IMR-90 (cell line): Measurements from ENCODE around the gene PLTP. TPM values are rescaled to one million over a fixed set of nuclear protein-coding genes. Genes with fewer than 3 reads are reported as not detected.
A peak's percentile ranks its signal among the peaks of the same experiment; 100 is the strongest.

Experiments used
- ATAC-seq: fragments of 200-7000 bp; cut with Tn5 transposase; 2 replicates; pipeline ENCODE4 v1.9.1; 2020; ENCODE audit warnings: low read depth, mild to moderate bottlenecking, moderate library complexity
- BruUV-seq: library from RNA; stranded (reverse); fragments of 400-500 nt; replicated peaks from 2 replicates; lab custom pipeline; 2021; lab: Mats Ljungman, UMichigan
- CTCF ChIA-PET: fragments of 300-600 bp; formaldehyde crosslinking; extraction: SDS; loops from one replicate; lab custom pipeline; 2021; ENCODE audit warnings: antibody characterized with exemption; lab: Yijun Ruan, JAX
- POLR2A ChIA-PET: fragments of 300-600 bp; sonication (Branson Sonifier 250); formaldehyde crosslinking; loops from one replicate; lab custom pipeline; 2022; ENCODE audit warnings: antibody characterized with exemption; ENCODE audit not compliant: unreplicated experiment; lab: Charles Lee
- DNase-seq: peaks from one replicate; pipeline ENCODE4 v3.0.0; 2013
- H2AFZ ChIP-seq: replicated peaks from 2 replicates; pipeline ENCODE3; 2013; ENCODE audit warnings: low read length, mild to moderate bottlenecking; ENCODE audit not compliant: poor library complexity
- H2AK5ac ChIP-seq: 2 replicates; pipeline ENCODE4 v1.6.1; 2013; ENCODE audit warnings: low read depth, low read length, inconsistent platforms
- H2AK9ac ChIP-seq: replicated peaks from 2 replicates; pipeline ENCODE3; 2013; ENCODE audit warnings: mild to moderate bottlenecking, low read depth, low read length, moderate library complexity; ENCODE audit not compliant: poor library complexity
- H2BK120ac ChIP-seq: 2 replicates; pipeline ENCODE4 v1.6.1; 2013; ENCODE audit warnings: low read depth, low read length, inconsistent platforms
- H2BK15ac ChIP-seq: 3 replicates; pipeline ENCODE4 v1.6.1; 2013; ENCODE audit warnings: low read depth, low read length, inconsistent platforms
- H2BK20ac ChIP-seq: 2 replicates; pipeline ENCODE4 v1.6.1; 2013; ENCODE audit warnings: low read depth, mild to moderate bottlenecking, inconsistent platforms, low read length, moderate library complexity
- H2BK5ac ChIP-seq: 2 replicates; pipeline ENCODE4 v1.6.1; 2013; ENCODE audit warnings: mild to moderate bottlenecking, low read depth, low read length, inconsistent platforms; ENCODE audit not compliant: poor library complexity, severe bottlenecking
- H3K14ac ChIP-seq: replicated peaks from 2 replicates; pipeline ENCODE4 v1.6.1; 2013; ENCODE audit warnings: low read depth, low read length, inconsistent platforms
- H3K18ac ChIP-seq: 2 replicates; pipeline ENCODE4 v1.6.1; 2013; ENCODE audit warnings: low read depth, low read length, control low read depth
- H3K23ac ChIP-seq: 2 replicates; pipeline ENCODE4 v1.6.1; 2013; ENCODE audit warnings: low read depth, low read length, inconsistent platforms
- H3K27ac ChIP-seq: 2 replicates; pipeline ENCODE4 v1.5.1; 2013; ENCODE audit warnings: mild to moderate bottlenecking, control low read depth, low read length; ENCODE audit not compliant: insufficient read depth
- H3K27me3 ChIP-seq: 2 replicates; pipeline ENCODE4 v1.6.1; 2013; ENCODE audit warnings: low read length; ENCODE audit not compliant: control insufficient read depth, insufficient read depth
- H3K36me3 ChIP-seq: 2 replicates; pipeline ENCODE4 v1.6.1; 2013; ENCODE audit warnings: low read length, mixed read lengths; ENCODE audit not compliant: control insufficient read depth, insufficient read depth
- H3K4ac ChIP-seq: 2 replicates; pipeline ENCODE4 v1.6.1; 2013; ENCODE audit warnings: low read depth, low read length, inconsistent platforms
- H3K4me1 ChIP-seq: 2 replicates; pipeline ENCODE4 v1.6.1; 2013; ENCODE audit warnings: low read length, mixed read lengths; ENCODE audit not compliant: control insufficient read depth, insufficient read depth
- H3K4me2 ChIP-seq: 2 replicates; pipeline ENCODE4 v1.6.1; 2013; ENCODE audit warnings: low read depth, mild to moderate bottlenecking, control low read depth, low read length, moderate library complexity
- H3K4me3 ChIP-seq: 2 replicates; pipeline ENCODE4 v1.5.1; 2013; ENCODE audit warnings: low read depth, mild to moderate bottlenecking, control low read depth, low read length, moderate library complexity; ENCODE audit not compliant: insufficient read depth
- H3K56ac ChIP-seq: 2 replicates; pipeline ENCODE4 v1.6.1; 2013; ENCODE audit warnings: low read length, inconsistent platforms; ENCODE audit not compliant: insufficient read depth; ENCODE audit errors: extremely low read depth
- H3K79me1 ChIP-seq, 2 experiments: 2 replicates each; pipeline ENCODE4 v1.6.1; 2013; ENCODE audit warnings: low read length in 2 of 2, inconsistent platforms in 1 of 2, low read depth in 1 of 2
- H3K9ac ChIP-seq: 2 replicates; pipeline ENCODE4 v1.6.1; 2013; ENCODE audit warnings: low read depth, low read length, control low read depth
- H3K9me1 ChIP-seq: 2 replicates; pipeline ENCODE4 v1.6.1; 2013; ENCODE audit warnings: low read length, inconsistent platforms; ENCODE audit not compliant: insufficient read depth
- H3K9me3 ChIP-seq: 2 replicates; pipeline ENCODE4 v1.6.1; 2013; ENCODE audit warnings: low read length; ENCODE audit not compliant: control insufficient read depth, insufficient read depth
- H4K20me1 ChIP-seq: 2 replicates; pipeline ENCODE4 v1.6.1; 2013; ENCODE audit warnings: low read length, inconsistent platforms; ENCODE audit not compliant: insufficient read depth
- H4K5ac ChIP-seq: 2 replicates; pipeline ENCODE4 v1.6.1; 2013; ENCODE audit warnings: mild to moderate bottlenecking, low read depth, low read length, control low read depth
- H4K8ac ChIP-seq, 2 experiments: 2 replicates each; pipeline ENCODE4 v1.6.1; 2013; ENCODE audit warnings: low read depth in 2 of 2, low read length in 2 of 2, control low read depth in 1 of 2, inconsistent platforms in 1 of 2
- H4K91ac ChIP-seq: 2 replicates; pipeline ENCODE4 v1.6.1; 2013; ENCODE audit warnings: low read depth, low read length, inconsistent platforms; ENCODE audit not compliant: insufficient read depth
- NFE2L2 ChIP-seq: fragments of 150-350 bp; IDR thresholded peaks from 2 replicates; pipeline ENCODE4 v1.6.1; 2016; ENCODE audit warnings: low read depth, mild to moderate bottlenecking, low read length
- RFX5 ChIP-seq: IDR thresholded peaks from 2 replicates; pipeline ENCODE4 v1.8.0; 2012; ENCODE audit warnings: low read depth, mild to moderate bottlenecking, low read length, moderate library complexity
- whole genome bisulfite sequencing, 2 experiments: methylation state at CpG; one replicate each; pipeline versions ENCODE4 v1.1.5 to v1.1.7; 2013; ENCODE audit warnings: missing lambda C conversion rate in 2 of 2; ENCODE audit not compliant: insufficient read length in 1 of 2; ENCODE audit errors: extremely low coverage in 2 of 2; 5-methylcytosine and 5-hydroxymethylcytosine counted together
- dilution Hi-C: fragments of 300-500 bp; cut with HindIII; formaldehyde crosslinking; loops from one replicate; pipeline ENCODE4 v1.14.3; 2018; ENCODE audit warnings: low sequenced_read_pairs; ENCODE audit not compliant: unreplicated experiment
- in situ Hi-C: fragments of 300-500 bp; cut with MboI; formaldehyde crosslinking; loops from 3 replicates; pipeline ENCODE4 v1.14.3; 2019; ENCODE audit warnings: low sequenced_read_pairs, inconsistent platforms, mixed read lengths
- intact Hi-C: fragments of 100-400 bp; cut with micrococcal nuclease; formaldehyde crosslinking; loops from 2 replicates; pipeline ENCODE4 v1.10.0; 2022
- polyA plus RNA-seq, 3 experiments: library from polyadenylated mRNA; depleted of rRNA; stranded (reverse); fragments of >200 nt; gene quantifications; 2 replicates each; pipeline ENCODE4 v1.2.3, GENCODE V29; 2012; ENCODE audit warnings: low replicate concordance in 1 of 3
- total RNA-seq: library from RNA; depleted of rRNA; stranded (reverse); fragments of >200 nt; gene quantifications from 2 replicates; pipeline ENCODE4 v1.2.3, GENCODE V29; 2012

PLTP gene
- total and polyA plus RNA-seq, 2 of the 4 experiments (the other 2 are of a cell fraction) = 5.4 to 55.8 TPM

GRCh38 chr20:45944151-45944964 is 32.4 kb upstream of the PLTP start:
- intact Hi-C loops = no loop called here
- in situ Hi-C loops = no loop called here

More at GRCh38 chr20:45944151-45944964, 32.4 kb upstream of the PLTP start:
- BruUV-seq = no TSS peak
- DNase-seq (no peak), ATAC-seq (no peak)
- Histone ChIP-seq H3K18ac (no peak overlapping the region), H2BK5ac (no peak overlapping the region), H3K23ac (no peak overlapping the region), H3K9ac (no peak overlapping the region), H4K5ac (no peak overlapping the region), H3K4me2 (no peak overlapping the region), H4K8ac (no peak overlapping the region), H2BK120ac (no peak overlapping the region), H3K14ac (no peak overlapping the region), H4K91ac (no peak overlapping the region), H3K4me3 (no peak overlapping the region), H3K4ac (no peak overlapping the region), H3K36me3 (peaks cover 85% of the 10 kb centered on the region), H3K9me1 (0 out of 2 replicates have a peak, but pooled peaks cover 3% of the 10 kb centered on the region), H2AK9ac (no peak overlapping the region), H3K27me3 (no peaks in the 10 kb centered on the region), H2BK20ac (no peak overlapping the region), H4K20me1 (peaks cover 6% of the 10 kb centered on the region; the same call in 1 of the 2 replicates), H3K9me3 (no peaks in the 10 kb centered on the region), H2BK15ac (no peak overlapping the region), H2AFZ (no peak overlapping the region), H2AK5ac (no peak overlapping the region), H3K27ac (no peak overlapping the region), H3K56ac (no peak overlapping the region), H3K79me1 (peaks cover 2 to 4% of the 10 kb centered on the region in 2 experiments; a peak in 1 of 4 replicates), H3K4me1 (no peaks in the 10 kb centered on the region)
- ChIA-PET POLR2A (interaction anchor here (1.4 kb wide), 1 partner anchor 9 kb away, joined by 3 read pairs; the partner anchor contains the start of gene PCIF1), CTCF (interaction anchor here (1.2 kb wide), 1 partner anchor 9 kb away, joined by 3 read pairs; no protein-coding TSS in a partner anchor)
- TF ChIP-seq NFE2L2 (peak; percentile 38; the same call in 1 of the 2 replicates), RFX5 (no peak)
- WGBS, 2 experiments = 93% methylated on average over 3 of the region's 15 CpGs; no CpG with 5 or more reads in 1 of the 2 experiments
- dilution Hi-C loops = no loop called here
